IMR-90 (cell line): Measurements from ENCODE around the gene ACAD11. TPM values are rescaled to one million over a fixed set of nuclear protein-coding genes. Genes with fewer than 3 reads are reported as not detected.

ENCODE experiments used
- ATAC-seq: fragments of 200-7000 bp; cut with Tn5 transposase; 2 replicates; pipeline ENCODE4 v1.9.1; 2020; ENCODE audit warnings: low read depth, mild to moderate bottlenecking, moderate library complexity
- BruUV-seq: library from RNA; stranded (reverse); fragments of 400-500 nt; replicated peaks from 2 replicates; lab custom pipeline; 2021; lab: Mats Ljungman, UMichigan
- CTCF ChIA-PET: fragments of 300-600 bp; formaldehyde crosslinking; extraction: SDS; loops from one replicate; lab custom pipeline; 2021; ENCODE audit warnings: antibody characterized with exemption; lab: Yijun Ruan, JAX
- POLR2A ChIA-PET: fragments of 300-600 bp; sonication (Branson Sonifier 250); formaldehyde crosslinking; loops from one replicate; lab custom pipeline; 2022; ENCODE audit warnings: antibody characterized with exemption; ENCODE audit not compliant: unreplicated experiment; lab: Charles Lee
- DNase-seq: peaks from one replicate; pipeline ENCODE4 v3.0.0; 2013
- H2AFZ ChIP-seq: replicated peaks from 2 replicates; pipeline ENCODE3; 2013; ENCODE audit warnings: low read length, mild to moderate bottlenecking; ENCODE audit not compliant: poor library complexity
- H2AK5ac ChIP-seq: 2 replicates; pipeline ENCODE4 v1.6.1; 2013; ENCODE audit warnings: low read depth, low read length, inconsistent platforms
- H2AK9ac ChIP-seq: replicated peaks from 2 replicates; pipeline ENCODE3; 2013; ENCODE audit warnings: mild to moderate bottlenecking, low read depth, low read length, moderate library complexity; ENCODE audit not compliant: poor library complexity
- H2BK120ac ChIP-seq: 2 replicates; pipeline ENCODE4 v1.6.1; 2013; ENCODE audit warnings: low read depth, low read length, inconsistent platforms
- H2BK15ac ChIP-seq: 3 replicates; pipeline ENCODE4 v1.6.1; 2013; ENCODE audit warnings: low read depth, low read length, inconsistent platforms
- H2BK20ac ChIP-seq: 2 replicates; pipeline ENCODE4 v1.6.1; 2013; ENCODE audit warnings: low read depth, mild to moderate bottlenecking, inconsistent platforms, low read length, moderate library complexity
- H2BK5ac ChIP-seq: 2 replicates; pipeline ENCODE4 v1.6.1; 2013; ENCODE audit warnings: mild to moderate bottlenecking, low read depth, low read length, inconsistent platforms; ENCODE audit not compliant: poor library complexity, severe bottlenecking
- H3K14ac ChIP-seq: replicated peaks from 2 replicates; pipeline ENCODE4 v1.6.1; 2013; ENCODE audit warnings: low read depth, low read length, inconsistent platforms
- H3K18ac ChIP-seq: 2 replicates; pipeline ENCODE4 v1.6.1; 2013; ENCODE audit warnings: low read depth, low read length, control low read depth
- H3K23ac ChIP-seq: 2 replicates; pipeline ENCODE4 v1.6.1; 2013; ENCODE audit warnings: low read depth, low read length, inconsistent platforms
- H3K27ac ChIP-seq: 2 replicates; pipeline ENCODE4 v1.5.1; 2013; ENCODE audit warnings: mild to moderate bottlenecking, control low read depth, low read length; ENCODE audit not compliant: insufficient read depth
- H3K27me3 ChIP-seq: 2 replicates; pipeline ENCODE4 v1.6.1; 2013; ENCODE audit warnings: low read length; ENCODE audit not compliant: control insufficient read depth, insufficient read depth
- H3K36me3 ChIP-seq: 2 replicates; pipeline ENCODE4 v1.6.1; 2013; ENCODE audit warnings: low read length, mixed read lengths; ENCODE audit not compliant: control insufficient read depth, insufficient read depth
- H3K4ac ChIP-seq: 2 replicates; pipeline ENCODE4 v1.6.1; 2013; ENCODE audit warnings: low read depth, low read length, inconsistent platforms
- H3K4me1 ChIP-seq: 2 replicates; pipeline ENCODE4 v1.6.1; 2013; ENCODE audit warnings: low read length, mixed read lengths; ENCODE audit not compliant: control insufficient read depth, insufficient read depth
- H3K4me2 ChIP-seq: 2 replicates; pipeline ENCODE4 v1.6.1; 2013; ENCODE audit warnings: low read depth, mild to moderate bottlenecking, control low read depth, low read length, moderate library complexity
- H3K4me3 ChIP-seq: 2 replicates; pipeline ENCODE4 v1.5.1; 2013; ENCODE audit warnings: low read depth, mild to moderate bottlenecking, control low read depth, low read length, moderate library complexity; ENCODE audit not compliant: insufficient read depth
- H3K56ac ChIP-seq: 2 replicates; pipeline ENCODE4 v1.6.1; 2013; ENCODE audit warnings: low read length, inconsistent platforms; ENCODE audit not compliant: insufficient read depth; ENCODE audit errors: extremely low read depth
- H3K79me1 ChIP-seq, 2 experiments: 2 replicates each; pipeline ENCODE4 v1.6.1; 2013; ENCODE audit warnings: low read length in 2 of 2, inconsistent platforms in 1 of 2, low read depth in 1 of 2
- H3K9ac ChIP-seq: 2 replicates; pipeline ENCODE4 v1.6.1; 2013; ENCODE audit warnings: low read depth, low read length, control low read depth
- H3K9me1 ChIP-seq: 2 replicates; pipeline ENCODE4 v1.6.1; 2013; ENCODE audit warnings: low read length, inconsistent platforms; ENCODE audit not compliant: insufficient read depth
- H3K9me3 ChIP-seq: 2 replicates; pipeline ENCODE4 v1.6.1; 2013; ENCODE audit warnings: low read length; ENCODE audit not compliant: control insufficient read depth, insufficient read depth
- H4K20me1 ChIP-seq: 2 replicates; pipeline ENCODE4 v1.6.1; 2013; ENCODE audit warnings: low read length, inconsistent platforms; ENCODE audit not compliant: insufficient read depth
- H4K5ac ChIP-seq: 2 replicates; pipeline ENCODE4 v1.6.1; 2013; ENCODE audit warnings: mild to moderate bottlenecking, low read depth, low read length, control low read depth
- H4K8ac ChIP-seq, 2 experiments: 2 replicates each; pipeline ENCODE4 v1.6.1; 2013; ENCODE audit warnings: low read depth in 2 of 2, low read length in 2 of 2, control low read depth in 1 of 2, inconsistent platforms in 1 of 2
- H4K91ac ChIP-seq: 2 replicates; pipeline ENCODE4 v1.6.1; 2013; ENCODE audit warnings: low read depth, low read length, inconsistent platforms; ENCODE audit not compliant: insufficient read depth
- CHD1 ChIP-seq: IDR thresholded peaks from 2 replicates; pipeline ENCODE4 v1.6.1; 2012; ENCODE audit warnings: low read depth, low read length, improper control_type of control experiment
- RCOR1 ChIP-seq: IDR thresholded peaks from 2 replicates; pipeline ENCODE4 v1.6.1; 2012; ENCODE audit warnings: mild to moderate bottlenecking, low read length, improper control_type of control experiment; ENCODE audit not compliant: insufficient replicate concordance
- RFX5 ChIP-seq: IDR thresholded peaks from 2 replicates; pipeline ENCODE4 v1.8.0; 2012; ENCODE audit warnings: low read depth, mild to moderate bottlenecking, low read length, moderate library complexity
- USF2 ChIP-seq: fragments of 150-350 bp; IDR thresholded peaks from 2 replicates; pipeline ENCODE4 v1.6.1; 2017; ENCODE audit warnings: mild to moderate bottlenecking, antibody characterized with exemption, low read length, low read depth
- WGBS, 2 experiments: methylation state at CpG; one replicate each; pipeline versions ENCODE4 v1.1.5 to v1.1.7; 2013; ENCODE audit warnings: missing lambda C conversion rate in 2 of 2; ENCODE audit not compliant: insufficient read length in 1 of 2; ENCODE audit errors: extremely low coverage in 2 of 2; 5-methylcytosine and 5-hydroxymethylcytosine counted together
- dilution Hi-C: fragments of 300-500 bp; cut with HindIII; formaldehyde crosslinking; loops from one replicate; pipeline ENCODE4 v1.14.3; 2018; ENCODE audit warnings: low sequenced_read_pairs; ENCODE audit not compliant: unreplicated experiment
- in situ Hi-C: fragments of 300-500 bp; cut with MboI; formaldehyde crosslinking; loops from 3 replicates; pipeline ENCODE4 v1.14.3; 2019; ENCODE audit warnings: low sequenced_read_pairs, inconsistent platforms, mixed read lengths
- intact Hi-C: fragments of 100-400 bp; cut with micrococcal nuclease; formaldehyde crosslinking; loops from 2 replicates; pipeline ENCODE4 v1.10.0; 2022
- polyA plus RNA-seq, 3 experiments: library from polyadenylated mRNA; depleted of rRNA; stranded (reverse); fragments of >200 nt; gene quantifications; 2 replicates each; pipeline ENCODE4 v1.2.3, GENCODE V29; 2012; ENCODE audit warnings: low replicate concordance in 1 of 3
- total RNA-seq: library from RNA; depleted of rRNA; stranded (reverse); fragments of >200 nt; gene quantifications from 2 replicates; pipeline ENCODE4 v1.2.3, GENCODE V29; 2012

ACAD11 gene
- total and polyA plus RNA-seq, 2 of the 4 experiments (the other 2 are of a cell fraction): 16.0 to 18.8 TPM

DNA sequence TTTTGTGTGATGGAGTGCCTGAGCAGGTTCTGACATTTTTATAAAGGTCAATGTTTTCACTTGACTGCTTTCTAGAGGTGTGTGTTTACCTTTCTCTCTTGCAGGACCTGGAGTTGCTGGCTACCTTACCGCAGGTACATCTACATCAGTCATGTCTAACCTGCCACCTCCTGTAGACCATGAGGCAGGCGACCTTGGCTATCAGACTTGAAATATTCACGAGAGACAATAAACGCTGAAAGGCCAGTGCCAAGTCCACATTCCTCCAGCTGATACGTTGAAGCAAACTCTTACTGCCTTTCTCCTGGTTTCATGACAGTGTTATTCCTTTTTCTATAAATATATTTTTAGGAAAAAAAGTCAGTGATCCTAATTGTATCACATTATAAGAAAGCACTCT is 121.5 kb downstream of the ACAD11 start:
- intact Hi-C loops: loop anchor here (5.0 kb wide), 1 partner anchor 119 kb away; the partner anchor contains the start of gene ACAD11
- Histone ChIP-seq H3K79me1 (peaks cover 27 to 46% of the 10 kb centered on the region in 2 experiments), H3K4me3 (no peak overlapping the region), H2BK15ac (peak overlapping the region; percentile 29; the same call in 1 of the 3 replicates), H3K36me3 (peaks cover 20% of the 10 kb centered on the region), H2BK20ac (peak overlapping the region; percentile 66; the same call in 1 of the 2 replicates), H3K56ac (no peak overlapping the region), H4K5ac (peak overlapping the region; percentile 38; the same call in 1 of the 2 replicates), H3K14ac (no peak overlapping the region), H3K4ac (peak overlapping the region; percentile 67), H2BK120ac (peak overlapping the region; percentile 76; the same call in 1 of the 2 replicates), H3K18ac (peak overlapping the region; percentile 37; the same call in 1 of the 2 replicates), H3K4me1 (peaks cover 30% of the 10 kb centered on the region), H3K9ac (no peak overlapping the region), H2AK9ac (no peak overlapping the region), H2BK5ac (peak overlapping the region; percentile 17), H3K27ac (no peak overlapping the region), H4K8ac (no peak overlapping the region), H2AFZ (no peak overlapping the region), H4K20me1 (no peaks in the 10 kb centered on the region), H3K4me2 (no peak overlapping the region), H3K27me3 (no peaks in the 10 kb centered on the region), H3K23ac (peak overlapping the region; percentile 23; the same call in 1 of the 2 replicates), H3K9me1 (peaks cover 28% of the 10 kb centered on the region), H3K9me3 (no peaks in the 10 kb centered on the region), H2AK5ac (peak overlapping the region; percentile 93), H4K91ac (peak overlapping the region; percentile 36; the same call in 1 of the 2 replicates)
- no CpG with 5 or more reads among the region's 5 CpGs for WGBS, 2 experiments
- in situ Hi-C loops: no loop called here
- dilution Hi-C loops: loop anchor here (25.0 kb wide), 1 partner anchor 99 kb away; no protein-coding TSS in a partner anchor
- DNase-seq (no peak), ATAC-seq (no peak)
- ChIA-PET POLR2A (interaction anchor here (0.6 kb wide), 1 partner anchor 121 kb away, joined by 3 read pairs; the partner anchor contains the start of gene DNAJC13), CTCF (interaction anchor here (0.6 kb wide), 1 partner anchor 186 kb away, joined by 3 read pairs; no protein-coding TSS in a partner anchor)
- TF ChIP-seq USF2 (no peak), CHD1 (no peak), RCOR1 (no peak), RFX5 (no peak)
- BruUV-seq: no TSS peak
